Uterus (tissue), 2 donors: Measurements from ENCODE around the gene ANKRD22.

Source experiments
- CTCF ChIP-seq, 4 experiments: fragments of 200-600 bp in 2 of 4; fragments of 450-650 bp in 2 of 4; sonication (generic) in 2 of 4; IDR thresholded peaks; one replicate each; pipeline ENCODE4 v1.5.1; 2016 to 2019; ENCODE audit warnings: antibody characterized with exemption in 4 of 4, mild to moderate bottlenecking in 2 of 4, moderate library complexity in 1 of 4
- POLR2A ChIP-seq, 2 donors: fragments of 450-650 bp; IDR thresholded peaks; one replicate each; pipeline ENCODE4 v1.6.1; 2016; ENCODE audit warnings: antibody characterized with exemption in 2 of 2, mild to moderate bottlenecking in 1 of 2, moderate library complexity in 1 of 2

DNA sequence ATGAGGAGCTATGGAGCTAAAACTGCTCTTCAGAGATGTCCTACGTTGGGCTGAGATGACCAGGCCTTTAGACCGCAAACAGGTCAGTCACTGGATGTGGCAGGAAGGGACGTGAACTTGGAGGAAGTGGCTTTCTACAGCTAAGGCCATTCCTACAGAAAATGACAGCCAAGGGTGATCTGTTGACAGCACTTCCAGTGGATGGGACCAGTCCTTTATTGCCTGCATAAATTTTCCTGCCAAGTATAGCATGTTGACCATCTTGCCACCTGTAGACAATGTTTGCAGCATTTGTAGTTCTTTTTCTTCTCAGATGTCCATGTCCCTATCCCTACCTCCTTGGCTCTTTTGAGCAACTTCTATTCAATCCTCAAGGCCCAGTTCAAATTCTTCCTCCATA, 45.7 kb downstream of the ANKRD22 start:
- no peak for TF ChIP-seq CTCF (IDR thresholded peaks at IDR 0.05)
- no peak for TF ChIP-seq POLR2A (IDR thresholded peaks at IDR 0.05)
